Stimulated activated CD8-positive, alpha-beta memory T cell treated with anti-CD3 and anti-CD28 coated beads, Interleukin-2, amount 100 ng/mL, for 1 hour (primary cell): ENCODE measurements around the gene SOWAHC.
"Not testable (repeated sequence)": the region's sequence is repeated elsewhere in the genome, so short reads cannot be mapped to it uniquely, and the experiment has no call there.

Source experiments
- DNase-seq, 2 donors: peaks; one replicate each; pipeline ENCODE4 v3.0.0-alpha.2; 2020; ENCODE audit warnings: low read depth in 2 of 2

SOWAHC gene

DNA sequence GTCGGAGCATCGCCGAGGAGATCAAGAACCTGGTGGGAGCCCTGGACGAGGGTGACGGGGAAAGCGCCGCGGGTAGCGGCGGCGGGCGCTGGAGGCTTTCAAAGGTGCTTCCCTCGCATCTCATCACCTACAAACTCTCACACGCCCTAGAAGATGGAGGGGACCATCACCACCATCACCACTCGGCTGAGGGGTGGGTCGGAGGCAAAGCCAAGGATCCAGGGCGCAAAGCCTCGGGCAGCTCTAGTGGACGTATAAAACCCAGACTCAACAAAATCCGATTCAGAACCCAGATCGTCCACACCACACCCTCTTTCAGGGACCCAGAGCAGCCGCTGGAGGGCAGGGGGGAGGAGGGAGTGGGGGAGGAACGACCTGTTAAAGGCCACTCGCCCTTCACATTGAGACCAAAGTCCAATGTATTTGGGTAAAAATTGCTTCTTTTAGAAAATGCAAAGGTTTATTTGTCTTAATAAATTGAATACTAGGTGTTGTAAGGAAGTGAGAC is 1.5 kb downstream of the SOWAHC start:
- DNase-seq: no peak

GRCh38 chr2:109616184-109616583 is 2.0 kb downstream of the SOWAHC start:
- DNase-seq: no peak

DNA sequence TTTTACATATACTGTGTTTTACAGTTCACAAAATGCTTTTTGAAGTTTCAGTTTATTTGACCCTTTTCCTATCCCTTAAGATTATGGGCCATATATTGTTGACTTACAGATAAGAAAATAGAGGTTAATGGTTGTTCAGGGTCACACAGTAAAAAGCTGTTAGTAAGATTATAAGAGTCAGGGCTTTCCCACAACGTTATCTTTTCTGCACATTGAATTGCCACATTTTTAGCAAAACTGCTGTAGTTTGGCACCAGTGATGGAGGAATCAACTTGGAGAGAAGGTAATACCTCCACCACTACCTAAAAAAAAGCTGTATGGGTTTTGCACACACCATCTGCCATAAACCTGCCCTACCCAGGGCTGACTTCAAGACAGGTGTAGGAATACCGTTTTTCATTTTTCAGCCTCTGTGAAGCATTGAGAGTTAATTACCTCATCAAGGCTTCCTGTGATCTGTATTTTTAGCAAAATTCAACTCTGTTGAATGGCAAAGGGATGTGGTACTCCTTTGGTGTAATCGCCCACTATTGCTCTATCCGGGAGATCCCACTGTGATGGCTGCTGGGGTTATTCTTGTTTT is 5.0 kb downstream of the SOWAHC start:
- no peak for DNase-seq

DNA sequence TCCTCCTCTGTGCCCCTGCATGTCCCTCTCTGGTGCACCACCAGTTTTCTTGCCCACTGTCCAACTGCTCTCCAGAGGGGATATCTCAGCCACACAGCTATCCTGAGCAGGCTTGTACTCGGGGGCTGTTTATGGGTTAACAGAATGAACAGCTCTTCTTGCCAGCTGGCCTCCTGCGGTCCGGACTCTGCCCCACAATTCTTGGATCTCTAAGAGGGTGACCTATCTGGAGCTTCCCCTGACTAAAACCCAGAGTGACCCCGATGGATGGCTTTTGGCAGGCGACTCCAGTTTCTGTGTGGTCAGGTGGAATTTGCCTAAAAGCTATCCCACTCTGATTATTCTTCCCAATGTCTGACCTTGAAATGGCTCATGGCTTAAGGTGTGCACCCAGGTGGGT is 9.1 kb downstream of the SOWAHC start:
- no peak for DNase-seq

DNA sequence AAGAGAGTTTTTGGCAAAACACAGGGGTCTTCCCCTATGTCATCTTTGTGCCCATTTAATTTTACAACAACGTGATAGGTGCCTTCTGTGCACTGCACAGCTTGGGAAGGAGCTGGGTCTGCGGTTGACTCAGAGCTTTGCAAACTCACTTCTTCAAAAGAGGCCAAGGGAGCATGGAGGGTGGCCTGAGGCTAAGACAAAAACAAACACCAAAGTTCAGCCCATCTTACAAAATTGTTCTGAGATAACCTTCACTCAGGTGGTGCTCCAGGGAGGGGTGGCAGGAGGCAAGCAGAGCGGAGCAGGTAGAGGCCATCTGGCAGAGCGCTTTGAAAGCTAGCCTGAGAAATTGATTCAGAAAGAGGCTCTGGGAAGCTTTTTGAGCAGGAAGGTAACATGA is 9.8 kb downstream of the SOWAHC start:
- DNase-seq: no peak

GRCh38 chr2:109624339-109624738 is 10.2 kb downstream of the SOWAHC start:
- no peak for DNase-seq

GRCh38 chr2:109628321-109628720 is 14.2 kb downstream of the SOWAHC start:
- not testable (repeated sequence) for DNase-seq

DNA sequence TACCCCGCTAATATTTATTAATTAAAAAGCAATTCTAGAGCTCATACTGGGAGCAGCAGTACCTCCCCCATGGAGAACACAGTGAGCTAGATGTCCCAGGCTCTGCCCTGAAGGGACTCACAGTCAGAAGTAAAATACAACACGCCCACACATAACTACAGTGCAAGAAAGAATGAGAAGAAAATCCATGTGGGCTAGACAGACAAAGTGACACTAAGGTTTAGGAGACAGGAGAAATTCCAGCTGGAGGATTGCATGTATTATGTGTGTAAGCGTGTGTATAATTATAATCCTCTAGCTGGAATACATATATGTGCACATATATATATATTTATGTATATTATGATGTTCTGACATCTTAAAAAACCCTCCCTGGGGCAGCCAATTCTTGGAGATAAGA is 15.7 kb downstream of the SOWAHC start:
- no peak for DNase-seq

GRCh38 chr2:109630441-109631430 is 16.6 kb downstream of the SOWAHC start:
- no peak for DNase-seq

GRCh38 chr2:109631741-109632140 is 17.6 kb downstream of the SOWAHC start:
- DNase-seq: no peak

GRCh38 chr2:109632158-109632789 is 18.1 kb downstream of the SOWAHC start:
- DNase-seq: no peak

GRCh38 chr2:109633284-109633961 is 19.3 kb downstream of the SOWAHC start:
- DNase-seq: no peak

DNA sequence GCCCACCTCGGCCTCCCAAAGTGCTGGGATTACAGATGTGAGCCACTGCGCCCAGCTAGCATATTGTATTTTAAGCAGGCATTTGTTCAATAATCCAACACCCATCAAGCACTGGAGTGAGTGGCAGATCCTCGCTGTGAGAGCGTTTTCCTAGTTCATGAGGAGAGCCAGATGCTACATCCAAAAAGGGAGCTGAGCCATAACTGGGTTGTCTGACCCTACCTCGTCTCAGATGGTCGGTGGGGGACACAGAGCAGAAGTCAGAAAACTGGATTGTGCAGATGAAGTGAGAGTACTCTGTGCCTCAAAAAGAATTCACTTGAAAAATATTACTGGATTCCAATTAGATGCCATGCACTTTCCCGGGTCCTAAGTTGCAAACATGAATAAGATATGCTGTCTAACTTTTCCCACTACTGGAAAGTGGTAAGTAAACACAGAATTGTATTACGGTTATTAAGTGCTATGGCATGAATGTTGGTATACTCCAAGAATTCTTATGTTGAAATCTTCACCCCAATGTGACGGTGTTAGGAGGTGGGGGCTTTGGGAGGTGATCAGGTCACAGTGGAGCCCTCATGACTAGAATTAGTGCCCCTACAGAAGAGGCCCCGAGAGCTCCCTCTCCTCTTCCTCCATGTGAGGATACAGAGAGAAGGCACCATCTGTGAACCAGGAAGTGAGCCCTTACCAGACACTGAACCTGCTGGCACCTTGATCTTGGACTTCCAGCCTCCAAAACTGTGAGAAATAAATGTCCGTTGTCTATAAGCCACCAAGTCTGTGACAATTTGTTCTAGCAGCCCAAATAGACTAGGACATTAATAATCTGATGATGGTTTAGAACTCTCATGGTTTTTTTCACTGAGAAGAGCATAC is 21.5 kb downstream of the SOWAHC start:
- no peak for DNase-seq

DNA sequence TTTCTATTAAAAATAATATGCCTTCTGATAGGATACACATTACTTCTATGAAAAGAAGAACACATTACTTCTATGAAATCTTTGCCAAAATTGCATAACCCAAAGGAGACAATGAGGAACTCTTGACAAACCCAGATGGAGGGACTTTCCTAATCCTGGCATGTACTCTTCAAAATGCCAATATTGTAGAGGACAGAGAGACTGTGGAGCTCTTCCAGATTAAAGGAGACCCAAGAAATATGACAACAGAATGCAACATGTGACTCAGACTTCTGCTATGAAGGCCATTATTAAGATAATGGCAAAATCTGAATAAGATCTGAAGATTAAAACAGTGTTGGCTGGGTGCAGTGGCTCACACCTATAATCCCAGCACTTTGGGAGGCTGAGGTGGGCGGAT is 22.2 kb downstream of the SOWAHC start:
- no peak for DNase-seq

DNA sequence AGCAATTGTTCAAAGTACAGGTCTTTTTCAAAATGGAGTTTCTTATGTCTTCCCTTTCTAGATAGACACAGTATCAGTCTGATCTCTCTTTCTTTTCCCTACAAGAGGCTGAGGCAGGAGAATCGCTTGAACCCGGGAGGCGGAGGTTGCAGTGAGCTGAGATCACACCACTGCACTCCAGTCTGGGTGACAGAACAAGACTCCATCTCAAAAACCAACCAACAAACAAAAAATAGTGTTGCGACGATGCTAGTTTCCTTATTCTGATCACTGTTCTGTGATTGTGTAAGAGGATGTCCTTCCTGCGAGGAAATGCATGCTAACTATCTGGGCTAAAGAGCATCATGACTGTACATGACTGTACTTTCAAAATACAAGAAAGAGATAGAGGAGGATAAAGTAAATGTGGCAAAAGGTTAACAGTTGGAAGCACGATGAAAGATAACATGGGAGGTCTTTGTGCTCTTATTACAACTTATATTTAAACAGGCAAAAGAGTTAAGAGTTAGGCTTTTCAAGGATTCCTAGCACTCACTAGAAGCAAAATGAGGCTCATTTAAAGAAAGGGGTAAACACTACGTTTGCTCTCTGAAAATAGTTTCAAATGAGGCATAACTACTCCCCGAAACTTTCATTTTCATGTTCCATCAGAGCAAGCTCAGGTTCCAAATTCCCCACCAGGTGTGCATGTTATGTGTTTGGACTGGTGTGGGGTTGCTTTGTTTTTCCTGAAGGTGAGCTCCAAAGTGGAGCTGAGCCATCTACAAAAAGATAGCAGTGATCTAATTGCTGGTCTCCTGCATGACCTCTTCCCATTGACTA is 23.8 kb downstream of the SOWAHC start:
- DNase-seq: no peak

DNA sequence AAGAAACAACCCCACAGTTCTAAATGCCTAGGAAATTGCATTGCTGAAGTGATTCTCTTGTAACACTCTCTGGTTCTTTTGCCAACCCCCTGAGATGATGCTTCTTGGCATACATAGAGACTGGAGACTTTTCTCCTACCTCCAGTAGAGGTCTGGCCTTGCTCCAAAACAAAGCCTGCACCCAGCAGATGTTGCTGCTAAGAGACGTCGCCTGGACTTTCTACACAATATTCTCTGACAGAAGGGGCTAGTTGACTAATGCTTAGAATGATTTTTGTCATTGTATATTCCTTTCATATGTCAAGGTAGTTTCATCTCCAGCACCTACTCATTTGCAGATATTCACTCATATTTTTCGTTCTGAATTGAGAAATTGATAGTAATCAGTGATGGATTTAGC is 24.6 kb downstream of the SOWAHC start:
- DNase-seq: no peak

- DNase-seq: not testable (repeated sequence)
Measured at GRCh38 chr2:109640000-109640399, 25.8 kb downstream of the SOWAHC start.

DNA sequence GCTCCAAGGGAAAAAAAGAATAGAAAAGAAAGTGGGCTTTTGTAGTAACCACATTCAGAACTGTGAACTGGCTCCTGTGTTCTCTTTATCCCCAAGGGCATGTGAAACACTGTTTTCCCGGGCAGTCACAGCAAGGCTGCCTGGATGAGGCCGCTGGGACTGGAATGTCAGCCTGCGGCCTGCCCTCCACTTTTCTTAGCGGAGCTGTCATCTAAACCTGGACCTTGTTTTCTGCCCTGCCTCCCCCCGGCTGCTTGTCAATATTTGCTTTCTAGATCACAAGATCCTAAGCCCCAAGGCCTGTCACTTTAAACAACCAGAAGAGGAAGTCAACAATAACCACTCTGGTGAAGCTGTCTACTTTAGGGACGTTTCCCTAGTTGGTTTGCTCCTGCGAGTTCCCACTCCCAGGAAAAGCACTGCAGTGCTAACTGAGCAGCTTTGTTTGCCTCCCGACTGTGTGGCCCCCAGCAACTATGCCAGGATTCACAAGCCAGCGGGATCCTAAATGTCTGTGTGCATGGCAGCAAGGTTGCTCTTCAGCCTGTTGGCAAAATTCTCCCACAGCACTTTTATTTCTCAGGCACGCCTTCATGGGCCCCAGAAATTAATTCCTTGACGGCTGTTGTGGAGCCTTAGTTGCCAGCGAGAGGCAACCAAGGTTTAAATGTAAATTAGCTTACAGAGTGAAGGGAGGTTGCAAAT is 30.6 kb downstream of the SOWAHC start:
- DNase-seq: no peak

- DNase-seq: no peak
Measured at GRCh38 chr2:109645412-109646184, 31.4 kb downstream of the SOWAHC start.
